Left ventricle myocardium superior (tissue), 1 donor: ENCODE results near the gene PGAP6. TPM values are rescaled to one million over a fixed set of nuclear protein-coding genes. Genes with fewer than 3 reads are reported as not detected.
"Not testable (repeated sequence)": the region's sequence is repeated elsewhere in the genome, so short reads cannot be mapped to it uniquely, and the experiment has no call there.

Experiments
- ATAC-seq: fragments of 200-7000 bp; cut with Tn5 transposase; one replicate; pipeline ENCODE4 v1.9.1; 2020; ENCODE audit warnings: mild to moderate bottlenecking, moderate library complexity
- DNase-seq: peaks from one replicate; pipeline ENCODE4 v3.0.0-alpha.2; 2020
- intact Hi-C: fragments of 100-400 bp; cut with micrococcal nuclease; formaldehyde crosslinking; loops from one replicate; pipeline ENCODE4 v1.11.0; 2022
- total RNA-seq: library from RNA; stranded (reverse); fragmentation: NEBNext Ultra II Directional; extraction: Animal tissue kit (Norgen Biotek cat#: 25700); gene quantifications from one replicate; pipeline ENCODE4 v1.2.1, GENCODE V29; 2021
- donor health status: DM: no; HTN: yes; CAD: no; lungs with severe emphysema.

The PGAP6 gene
- total RNA-seq, 1 donor from 2014 or later = 34.2 TPM

DNA sequence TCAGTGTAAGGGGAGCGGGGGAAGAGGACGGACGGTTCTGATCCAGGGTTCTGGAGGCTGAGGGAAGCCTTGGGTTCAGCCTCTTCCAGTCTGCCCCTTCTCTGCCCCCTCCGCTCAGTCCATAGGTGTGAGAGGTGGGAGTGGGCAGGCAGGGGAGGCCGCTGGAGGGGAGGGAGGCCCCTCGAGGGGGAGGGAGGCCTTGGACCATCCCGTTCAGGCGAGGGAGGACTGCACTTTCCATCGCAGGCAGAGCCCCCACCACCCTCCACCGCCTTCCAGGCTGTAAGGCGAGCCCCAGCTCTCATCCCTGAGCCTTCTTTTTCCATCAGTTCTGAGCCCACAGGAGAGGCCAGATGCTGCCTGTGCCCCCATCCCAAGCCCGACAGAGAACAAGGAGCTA is 25.0 kb downstream of the PGAP6 start:
- intact Hi-C loops = no loop called here
- ATAC-seq = no peak
- DNase-seq = no peak

DNA sequence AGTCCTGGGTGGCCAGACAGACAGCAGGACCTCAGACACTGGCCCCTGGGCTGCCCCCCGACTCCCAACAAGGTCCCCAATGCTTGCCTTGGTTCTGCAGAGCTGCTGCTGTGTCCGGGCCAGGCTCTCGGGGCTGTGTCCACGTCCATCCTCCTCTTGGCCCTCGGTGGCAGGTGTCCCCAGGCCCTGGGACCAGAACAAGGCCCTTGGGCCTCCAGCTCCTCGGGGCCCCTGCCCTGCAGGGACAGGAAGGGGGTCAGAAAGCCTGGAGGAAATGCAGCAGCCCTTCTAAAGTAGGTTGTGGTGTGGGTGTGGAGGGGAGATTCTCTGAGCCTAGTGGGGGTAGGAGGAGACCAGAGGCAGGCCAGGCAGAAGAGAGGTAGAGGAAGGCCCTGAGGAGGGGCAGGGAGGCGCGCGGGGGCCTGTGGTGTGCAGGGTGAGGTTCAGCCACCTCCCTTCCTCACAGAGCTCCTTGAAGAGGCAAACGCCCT is 26.8 kb downstream of the PGAP6 start:
- intact Hi-C loops = no loop called here
- ATAC-seq (no peak), DNase-seq (no peak)

DNA sequence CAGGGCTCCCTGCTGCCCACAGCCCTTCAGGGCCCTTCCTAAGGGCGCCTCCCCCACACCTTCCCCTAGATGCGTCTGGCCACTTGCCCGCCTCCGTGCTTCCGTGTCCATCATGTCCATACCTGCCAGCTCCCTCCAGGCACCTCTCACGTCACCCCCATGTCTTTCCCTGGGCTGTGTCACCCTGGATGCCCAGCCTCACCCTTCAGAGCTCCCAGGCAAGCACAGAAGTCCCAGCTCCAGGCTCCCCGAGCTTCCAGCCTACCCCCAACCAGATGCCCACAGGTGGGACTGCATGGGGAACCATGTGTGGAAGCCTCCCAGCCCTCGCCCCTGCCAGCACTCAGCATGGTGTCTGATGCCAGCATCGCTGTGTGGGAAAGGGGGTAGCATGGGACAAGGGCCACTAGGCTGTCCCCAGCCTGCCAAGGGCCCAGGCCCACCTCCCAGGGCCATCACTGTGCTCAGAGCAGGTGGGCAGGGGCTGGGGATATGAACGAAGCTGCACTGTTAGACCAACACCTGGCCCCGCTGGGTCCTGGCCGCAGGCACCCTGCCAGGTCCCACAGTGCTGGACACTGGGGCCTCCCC is 27.4 kb downstream of the PGAP6 start:
- intact Hi-C loops = no loop called here
- ATAC-seq = no peak
- no peak for DNase-seq

DNA sequence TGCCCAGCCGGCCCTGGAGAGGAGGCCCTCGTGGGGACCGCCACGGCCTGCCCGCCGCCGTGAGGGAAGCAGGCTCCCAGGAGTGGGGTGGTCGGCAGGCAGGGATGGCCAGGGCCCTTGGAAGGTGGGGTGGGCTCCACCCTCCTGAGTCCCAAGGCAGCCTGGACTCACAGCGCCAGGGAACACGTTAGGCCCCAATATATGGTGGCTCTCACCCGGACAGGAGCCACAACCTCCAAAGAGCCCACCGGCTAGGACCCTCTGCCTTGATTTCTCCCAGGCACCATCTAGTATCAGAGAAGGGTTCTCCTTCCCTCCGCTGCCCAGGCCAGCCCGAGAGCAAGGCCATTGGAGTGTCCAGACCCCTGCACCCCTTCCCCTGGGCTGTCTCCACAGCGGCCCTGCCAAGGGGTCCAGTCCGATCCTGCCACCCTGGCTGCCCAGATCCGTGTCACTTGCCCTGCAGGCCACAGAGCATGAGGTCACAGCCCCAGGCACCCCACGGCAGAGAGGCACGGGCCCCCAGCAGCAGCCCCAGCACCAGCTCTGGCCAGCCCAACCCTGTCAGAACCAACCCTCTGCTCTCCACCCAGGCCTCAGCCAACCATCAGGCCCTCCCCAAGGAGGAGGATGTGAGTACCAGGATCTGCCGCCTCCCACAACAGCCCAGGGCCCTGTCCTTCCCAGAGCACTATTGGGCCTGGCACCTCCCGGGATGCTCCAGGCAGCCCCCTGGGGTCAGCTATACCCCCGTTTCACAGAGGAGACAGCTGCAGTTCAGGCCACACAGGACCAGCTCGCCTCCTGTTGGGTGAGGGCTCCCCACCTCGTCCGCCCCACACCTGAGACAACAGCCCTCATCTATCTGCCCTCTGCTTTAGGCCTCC is 28.1 kb downstream of the PGAP6 start:
- ATAC-seq (no peak), DNase-seq (no peak)
- intact Hi-C loops = no loop called here

DNA sequence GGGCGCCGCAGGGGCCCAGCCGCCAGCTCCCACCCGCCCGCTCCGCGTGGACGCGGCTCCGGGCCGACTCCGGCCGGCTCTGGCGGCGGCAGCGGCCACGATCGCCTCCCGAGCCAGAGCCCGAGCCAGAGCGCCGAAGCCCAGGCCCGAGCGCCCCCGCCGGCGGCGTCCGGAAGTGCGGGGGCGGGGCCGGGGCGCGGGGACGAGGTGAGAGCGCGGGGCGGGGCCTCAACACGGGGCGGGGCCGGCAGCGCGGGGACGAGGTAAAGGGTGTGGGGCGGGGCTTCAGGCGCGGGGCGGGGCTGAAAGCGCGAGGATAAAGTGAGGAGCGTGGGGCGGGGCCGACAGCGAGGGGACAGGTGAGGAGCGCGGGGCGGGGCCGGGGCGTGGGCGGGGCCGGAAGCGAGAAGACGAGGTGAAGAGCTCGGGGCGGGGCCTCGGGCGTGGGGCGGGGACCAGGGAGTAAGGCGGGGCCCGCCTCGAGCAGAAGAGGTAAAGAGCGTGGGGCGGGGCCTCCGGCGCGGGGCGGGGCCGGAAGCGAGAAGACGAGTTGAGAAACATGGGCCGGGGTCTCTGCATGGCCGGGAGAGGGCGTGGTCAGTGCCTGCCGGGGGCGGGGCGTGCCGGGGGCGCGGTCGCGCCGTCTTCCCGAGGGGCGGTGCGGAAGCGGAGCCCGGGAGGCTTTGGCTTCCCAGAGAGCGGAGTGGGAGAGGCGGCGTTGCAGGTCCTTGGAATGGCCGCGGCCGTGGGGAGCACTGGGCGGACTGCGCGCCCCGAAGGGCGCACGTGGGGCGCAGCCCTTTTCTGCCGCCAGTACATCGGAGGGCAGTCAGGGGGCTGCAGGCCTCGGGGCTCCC is 29.0 kb downstream of the PGAP6 start, which contains the start of gene AXIN1:
TSS of gene AXIN1 (minus strand) at position 177 of the 857 bp plus-strand sequence. CDS start 5,698 bp downstream, outside the sequence.
- peak; percentile 100 for DNase-seq
- peak; percentile 93 for ATAC-seq
- intact Hi-C loops = no loop called here

DNA sequence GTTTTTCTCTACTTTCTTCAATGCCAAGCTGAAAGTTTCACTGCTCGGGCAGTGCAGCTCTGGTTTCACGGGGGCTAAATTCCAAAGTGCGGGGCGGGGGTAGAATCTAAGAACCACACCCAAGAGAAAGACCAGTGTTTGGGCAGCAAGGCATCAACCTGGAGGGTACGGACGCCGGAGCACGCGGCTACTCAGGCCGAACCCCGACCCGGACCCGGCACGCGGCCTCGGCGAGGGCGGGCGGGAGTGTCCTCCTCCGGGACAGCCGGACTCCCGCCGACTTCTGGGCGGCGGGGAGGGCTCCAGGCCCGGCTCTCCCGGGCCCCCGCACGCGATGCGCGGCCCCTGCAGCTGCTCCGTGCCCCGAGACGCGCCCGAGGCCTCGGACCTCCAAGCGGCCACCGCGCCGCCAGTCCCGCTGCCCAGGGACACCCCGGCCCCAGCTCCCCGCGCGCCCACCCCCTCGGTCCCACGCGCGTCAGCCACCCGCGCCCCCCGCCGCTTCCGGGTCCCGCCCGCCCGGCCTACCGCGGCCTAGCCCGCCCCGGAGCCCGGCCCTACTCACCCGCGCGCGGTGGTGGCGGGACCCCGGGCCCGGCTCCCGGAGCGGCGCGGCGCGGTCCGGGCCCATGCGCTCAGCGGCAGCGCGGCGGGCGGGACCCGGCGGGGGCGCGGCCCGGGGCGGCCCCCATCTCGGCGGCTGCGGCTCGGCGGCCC is 29.8 kb downstream of the PGAP6 start:
- DNase-seq = peak; percentile 63
- intact Hi-C loops = no loop called here
- ATAC-seq = no peak

DNA sequence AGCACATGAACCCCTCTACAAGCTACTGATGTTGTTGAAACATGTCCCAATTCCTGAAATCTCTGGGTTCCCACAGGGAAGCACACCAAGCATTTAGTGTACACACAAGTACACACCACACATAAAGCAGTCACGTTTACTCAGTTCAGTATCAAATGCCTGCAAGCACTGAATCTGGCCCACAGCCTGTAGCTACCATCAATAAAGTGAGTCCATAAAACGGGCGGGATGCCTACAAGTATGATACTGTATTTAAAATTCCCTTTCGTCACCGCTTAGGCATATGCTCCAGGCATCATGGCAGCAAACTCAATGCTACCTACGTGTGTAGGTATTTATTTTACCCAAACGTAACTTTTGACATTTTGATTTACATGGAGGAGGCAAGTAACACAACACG is 31.6 kb downstream of the PGAP6 start:
- no peak for ATAC-seq
- DNase-seq = no peak
- intact Hi-C loops = no loop called here

DNA sequence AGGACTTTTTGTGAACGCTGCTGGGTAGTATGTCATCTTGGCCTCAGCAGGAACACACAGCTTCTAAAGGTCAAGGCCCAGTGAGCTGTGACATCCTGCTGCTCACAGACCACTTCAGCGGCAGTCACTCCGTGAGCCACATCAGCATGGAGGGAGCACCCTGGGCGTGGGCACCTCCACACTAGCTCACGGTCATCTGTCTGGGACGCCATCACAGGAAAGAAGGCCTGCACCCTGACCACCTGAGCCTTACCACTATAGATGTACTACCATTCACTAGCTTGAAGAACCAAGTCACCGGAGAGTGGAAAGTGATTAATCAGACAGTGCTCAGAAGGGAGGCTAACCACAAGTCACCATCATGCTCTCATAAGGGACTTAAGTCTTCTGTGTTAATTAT is 32.6 kb downstream of the PGAP6 start:
- intact Hi-C loops = no loop called here
- no peak for DNase-seq
- ATAC-seq = no peak

DNA sequence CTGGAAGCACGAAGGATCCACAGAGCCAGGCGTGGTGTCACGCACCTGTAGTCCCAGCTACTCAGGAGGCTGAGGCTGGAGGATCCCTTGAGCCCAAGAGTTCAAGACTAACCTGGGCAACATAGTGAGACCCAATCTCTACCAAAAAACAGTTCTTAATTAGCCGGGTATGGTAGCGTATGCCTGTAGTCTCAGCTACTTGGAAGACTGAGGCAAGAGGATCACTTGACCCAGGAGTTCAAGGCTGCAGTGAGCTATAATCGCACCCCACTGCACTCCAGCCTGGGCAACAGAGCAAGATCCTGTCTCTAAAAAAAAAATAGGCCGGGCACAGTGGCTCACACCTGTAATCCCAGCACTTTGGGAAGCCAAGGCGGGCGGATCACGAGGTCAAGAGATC is 33.3 kb downstream of the PGAP6 start:
- ATAC-seq, intact Hi-C loops, DNase-seq: not testable (repeated sequence)

DNA sequence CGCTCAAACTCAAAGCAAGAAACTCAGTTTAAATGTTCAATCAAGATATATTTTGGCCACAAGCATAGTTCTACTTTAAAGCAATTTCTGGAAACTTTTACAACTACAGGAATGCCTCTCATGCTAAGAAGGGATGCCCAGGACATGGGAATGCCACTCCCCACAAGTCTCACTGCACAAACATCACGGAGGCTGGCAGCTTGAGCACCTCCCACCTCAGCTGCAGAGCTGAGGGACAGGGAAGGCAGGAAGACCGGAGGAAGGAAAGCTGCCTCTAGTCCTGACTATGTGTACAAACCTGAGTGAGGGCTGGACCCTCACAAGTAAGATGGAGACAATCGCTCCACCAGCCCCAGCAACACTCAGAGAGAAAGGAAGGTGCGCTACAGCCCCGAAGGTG is 34.6 kb downstream of the PGAP6 start:
- ATAC-seq (no peak), DNase-seq (no peak)
- intact Hi-C loops = no loop called here

DNA sequence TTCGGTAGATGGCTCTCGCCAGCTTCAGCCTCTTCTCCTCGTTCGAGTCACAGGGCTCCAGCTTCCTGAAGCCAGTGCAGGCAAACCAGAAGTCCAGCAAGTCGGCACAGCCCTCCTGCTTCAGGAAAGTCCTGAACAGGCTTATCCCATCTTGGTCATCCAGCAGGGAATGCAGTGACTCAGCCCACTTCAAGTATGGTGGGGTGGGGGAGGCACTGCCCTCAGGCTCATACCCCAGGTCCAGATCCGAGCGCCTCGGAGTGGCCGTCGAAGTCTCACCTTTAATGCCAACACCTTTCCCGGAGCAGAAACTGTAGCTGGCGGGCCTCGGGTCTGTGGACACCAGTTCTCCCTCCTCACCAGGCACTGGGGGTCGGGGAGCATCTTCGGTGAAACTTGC is 35.2 kb downstream of the PGAP6 start:
- no peak for DNase-seq
- ATAC-seq = peak; percentile 35
- intact Hi-C loops = no loop called here

DNA sequence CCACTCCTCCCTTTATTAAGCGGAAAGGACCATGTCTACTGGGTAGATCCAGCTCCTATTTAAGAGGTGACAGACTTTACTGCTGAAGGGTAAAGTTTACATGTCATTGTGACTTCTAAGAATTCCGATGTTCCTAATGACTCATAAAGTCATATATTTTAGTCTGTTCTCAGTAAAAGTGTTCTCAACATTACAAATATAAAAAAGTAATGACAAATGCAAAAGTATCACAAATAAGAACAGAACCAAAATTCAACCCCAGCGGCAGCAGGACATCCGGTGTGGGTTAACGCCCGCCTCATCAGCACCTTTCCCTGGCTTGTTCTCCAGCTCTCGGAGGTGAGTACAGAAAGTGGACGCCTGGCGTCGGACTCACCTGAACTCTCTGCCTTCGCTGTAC is 36.0 kb downstream of the PGAP6 start:
- DNase-seq = no peak
- intact Hi-C loops = no loop called here
- no peak for ATAC-seq

DNA sequence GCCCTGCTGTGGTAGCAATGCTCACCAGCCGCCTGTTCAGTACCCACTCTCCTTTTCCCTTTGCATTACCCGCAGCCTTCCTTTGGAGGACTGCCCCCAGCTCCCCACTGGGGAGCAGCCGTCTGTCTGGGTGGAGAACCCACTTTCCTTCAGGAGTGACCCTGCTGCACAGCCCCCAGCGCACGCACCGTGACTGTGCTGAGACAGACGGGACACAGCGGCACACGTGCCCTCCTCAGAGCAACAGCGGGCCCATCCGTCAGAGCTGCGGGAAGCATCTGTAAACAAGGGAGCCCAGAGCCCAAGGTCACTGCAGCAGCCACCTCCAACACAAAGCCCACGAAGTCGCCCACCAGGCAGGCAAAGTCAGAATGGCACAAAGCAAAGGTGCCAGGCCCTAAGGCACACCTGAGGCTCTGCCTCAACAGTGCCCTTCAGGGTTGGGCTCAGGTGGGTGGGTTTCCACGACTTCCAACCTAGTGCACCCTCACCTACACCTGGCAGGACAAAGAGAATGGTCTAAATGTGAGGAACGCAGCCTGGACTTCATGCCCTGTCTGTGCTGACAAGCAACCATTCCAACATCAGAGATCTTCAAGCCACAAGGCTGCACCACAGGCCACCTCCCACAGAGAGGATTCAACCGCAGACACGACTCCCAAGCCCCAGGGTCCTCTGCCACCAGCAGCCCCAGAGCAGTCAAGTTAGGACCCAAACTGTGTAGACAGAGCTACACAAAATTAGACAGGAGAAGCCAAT is 39.1 kb downstream of the PGAP6 start:
- ATAC-seq = no peak
- DNase-seq = no peak
- intact Hi-C loops = no loop called here

DNA sequence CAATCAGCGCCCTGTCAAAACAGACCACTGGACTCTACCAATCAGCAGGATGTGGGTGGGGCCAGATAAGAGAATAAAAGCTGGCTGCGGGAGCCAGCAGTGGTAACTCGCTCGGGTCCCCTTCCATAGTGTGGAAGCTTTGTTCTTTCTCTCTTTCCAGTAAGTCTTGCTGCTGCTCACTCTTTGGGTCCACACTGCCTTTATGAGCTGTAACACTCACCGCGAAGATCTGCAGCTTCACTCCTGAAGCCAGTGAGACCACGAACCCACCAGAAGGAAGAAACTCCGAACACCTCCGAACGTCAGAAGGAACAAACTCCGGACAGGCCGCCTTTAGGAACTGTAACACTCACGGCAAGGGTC is 39.8 kb downstream of the PGAP6 start:
- DNase-seq, intact Hi-C loops: not testable (repeated sequence)

DNA sequence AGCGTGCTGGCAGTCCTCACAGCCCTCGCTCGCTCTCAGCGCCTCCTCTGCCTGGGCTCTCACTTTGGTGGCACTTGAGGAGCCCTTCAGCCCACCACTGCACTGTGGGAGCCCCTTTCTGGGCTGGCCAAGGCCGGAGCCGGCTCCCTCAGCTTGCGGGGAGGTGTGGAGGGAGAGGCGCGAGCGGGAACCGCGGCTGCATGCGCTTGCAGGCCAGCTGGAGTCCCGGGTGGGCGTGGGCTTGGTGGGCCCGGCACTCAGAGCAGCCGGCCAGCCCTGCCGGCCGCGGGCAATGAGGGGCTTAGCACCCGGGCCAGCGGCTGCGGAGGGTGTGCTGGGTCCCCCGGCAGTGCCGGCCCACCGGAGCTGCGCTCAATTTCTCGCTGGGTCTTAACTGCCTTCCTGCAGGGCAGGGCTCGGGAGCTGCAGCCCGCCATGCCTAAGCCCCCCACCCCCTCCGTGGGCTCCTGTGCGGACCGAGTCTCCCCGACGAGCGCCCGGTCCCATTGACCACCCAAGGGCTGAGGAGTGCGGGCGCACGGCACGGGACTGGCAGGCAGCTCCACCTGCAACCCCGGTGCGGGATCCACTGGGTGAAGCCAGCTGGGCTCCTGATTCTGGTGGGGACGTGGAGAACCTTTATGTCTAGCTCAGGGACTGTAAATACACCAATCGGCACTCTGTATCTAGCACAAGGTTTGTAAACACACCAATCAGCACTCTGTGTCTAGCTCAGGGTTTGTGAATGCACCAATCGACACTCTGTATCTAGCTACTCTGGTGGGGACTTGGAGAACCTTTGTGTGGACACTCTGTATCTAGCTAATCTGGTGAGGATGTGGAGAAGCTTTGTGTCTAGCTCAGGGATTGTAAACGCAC is 40.4 kb downstream of the PGAP6 start:
- intact Hi-C loops, ATAC-seq, DNase-seq: not testable (repeated sequence)

More for the DNA sequence above, 39.8 kb downstream of the PGAP6 start:
- ATAC-seq = not testable (repeated sequence)

DNA sequence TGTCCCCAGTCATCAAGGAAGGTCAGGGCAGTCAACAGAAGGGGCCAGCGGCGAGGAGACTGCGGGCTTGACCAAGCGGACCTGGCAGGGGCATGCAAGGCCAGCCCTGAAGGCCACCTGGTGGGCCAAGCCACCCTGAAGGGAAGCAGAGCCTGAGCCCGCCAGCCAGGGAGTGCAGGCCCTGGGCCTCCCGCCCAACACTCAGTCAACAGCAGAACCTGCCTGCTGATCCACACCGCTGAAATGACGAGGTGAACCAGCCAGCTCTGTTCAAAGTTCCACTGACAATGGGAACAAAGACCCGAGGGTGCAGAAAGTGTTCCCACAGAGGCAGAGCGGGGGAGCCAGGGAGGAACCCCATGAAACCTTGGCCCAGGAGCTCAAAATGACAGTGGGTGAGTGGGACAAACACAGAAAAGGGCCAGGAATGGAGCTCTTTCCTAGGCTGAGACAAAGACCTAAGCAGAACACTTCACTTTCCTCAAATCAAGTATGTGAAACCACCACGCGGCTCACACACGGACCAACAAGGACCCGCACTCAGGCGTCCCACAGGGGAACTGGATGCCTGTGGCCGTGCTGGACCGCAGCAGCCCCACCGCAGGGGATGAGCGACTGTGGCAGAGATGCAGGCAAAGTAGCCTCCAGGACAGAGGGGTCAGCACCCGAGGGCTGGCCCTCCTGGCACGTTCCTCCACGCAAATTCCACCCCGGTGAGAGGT is 41.2 kb downstream of the PGAP6 start:
- intact Hi-C loops = no loop called here
- no peak for DNase-seq
- ATAC-seq = no peak

DNA sequence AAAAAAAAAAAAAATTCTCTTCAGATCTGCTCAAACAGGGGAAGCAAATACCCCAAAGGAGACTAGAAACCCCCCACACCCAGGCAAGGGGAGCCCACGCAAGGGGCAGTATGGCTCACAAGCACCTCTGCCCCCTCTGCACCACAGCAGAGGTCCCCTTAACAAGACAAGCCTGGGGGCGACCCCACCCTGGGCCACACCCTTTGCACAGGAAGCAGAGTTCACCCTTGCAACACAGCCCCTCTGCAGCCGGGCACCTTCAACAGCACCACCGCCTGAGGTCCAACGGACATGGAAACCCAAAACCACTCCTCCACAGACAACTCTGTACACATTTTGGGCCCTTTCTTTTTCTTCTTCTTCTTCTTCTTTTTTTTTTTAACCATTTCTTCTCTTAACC is 42.1 kb downstream of the PGAP6 start:
- ATAC-seq (no peak), DNase-seq (no peak)
- intact Hi-C loops = no loop called here
